Measurements from ENCODE around the gene ATF2. TPM values are rescaled to one million over a fixed set of nuclear protein-coding genes. Genes with fewer than 3 reads are reported as not detected.

Gene ATF2
- total RNA-seq, 1 donor from 2014 or later: 59.9 TPM

- intact Hi-C loops (cut with micrococcal nuclease): no loop called here
- no peak overlapping the region for H3K27ac Mint-ChIP-seq
- peaks cover 33% of the 10 kb centered on the region for H3K36me3 Mint-ChIP-seq (ENCODE audit: low read depth)
- CTCF ChIA-PET: interaction anchor here (0.8 kb wide), 1 partner anchor 51 kb away, joined by 3 read pairs; no protein-coding TSS in a partner anchor
- POLR2A ChIA-PET: no interaction called here
- H3K27me3 Mint-ChIP-seq: no peaks in the 10 kb centered on the region
- H3K9me3 Mint-ChIP-seq: no peaks in the 10 kb centered on the region
- no peak for TF ChIP-seq CTCF (IDR thresholded peaks at IDR 0.05)
- no peak for DNase-seq
- no peak for ATAC-seq (ENCODE audit: low read depth)
- peaks cover 36% of the 10 kb centered on the region for H3K4me1 Mint-ChIP-seq
- no peak overlapping the region for H3K4me3 Mint-ChIP-seq
These were observed 15.8 kb downstream of the ATF2 start for GRCh38 chr2:175152242-175152641.

- Mint-ChIP-seq H3K36me3 (ENCODE audit: low read depth) (peaks cover 32% of the 10 kb centered on the region), H3K4me3 (no peak overlapping the region), H3K27me3 (no peaks in the 10 kb centered on the region), H3K9me3 (no peaks in the 10 kb centered on the region), H3K27ac (no peak overlapping the region), H3K4me1 (peaks cover 33% of the 10 kb centered on the region)
- intact Hi-C loops (cut with micrococcal nuclease): no loop called here
- DNase-seq (no peak), ATAC-seq (ENCODE audit: low read depth) (no peak)
- no peak for TF ChIP-seq CTCF (IDR thresholded peaks at IDR 0.05)
- POLR2A ChIA-PET: no interaction called here
- CTCF ChIA-PET: interaction anchor here (0.8 kb wide), 1 partner anchor 51 kb away, joined by 3 read pairs; no protein-coding TSS in a partner anchor
These were observed 16.2 kb downstream of the ATF2 start for GRCh38 chr2:175151791-175152190.

- Mint-ChIP-seq H3K27ac (no peak overlapping the region), H3K4me1 (peaks cover 16% of the 10 kb centered on the region), H3K36me3 (ENCODE audit: low read depth) (peaks cover 53% of the 10 kb centered on the region), H3K27me3 (no peaks in the 10 kb centered on the region), H3K4me3 (no peak overlapping the region), H3K9me3 (no peaks in the 10 kb centered on the region)
- ChIA-PET POLR2A (no interaction called here), CTCF (no interaction called here)
- intact Hi-C loops (cut with micrococcal nuclease): no loop called here
- ATAC-seq (ENCODE audit: low read depth): no peak
- no peak for TF ChIP-seq CTCF (IDR thresholded peaks at IDR 0.05)
- no peak for DNase-seq
These were observed 20.8 kb downstream of the ATF2 start for GRCh38 chr2:175147186-175147585.

- ATAC-seq (ENCODE audit: low read depth) (no peak), DNase-seq (no peak)
- intact Hi-C loops (cut with micrococcal nuclease): no loop called here
- Mint-ChIP-seq H3K9me3 (no peaks in the 10 kb centered on the region), H3K27me3 (no peaks in the 10 kb centered on the region), H3K4me3 (no peak overlapping the region), H3K4me1 (peaks cover 12% of the 10 kb centered on the region), H3K36me3 (ENCODE audit: low read depth) (peaks cover 56% of the 10 kb centered on the region), H3K27ac (no peak overlapping the region)
- ChIA-PET POLR2A (no interaction called here), CTCF (no interaction called here)
- no peak for TF ChIP-seq CTCF (IDR thresholded peaks at IDR 0.05)
These were observed 24.3 kb downstream of the ATF2 start for GRCh38 chr2:175143678-175144077.

- POLR2A ChIA-PET: no interaction called here
- H3K27ac Mint-ChIP-seq: no peak overlapping the region
These were observed 24.8 kb downstream of the ATF2 start for GRCh38 chr2:175143191-175143590.

More at GRCh38 chr2:175143191-175143590, 24.8 kb downstream of the ATF2 start:
- intact Hi-C loops (cut with micrococcal nuclease): no loop called here
- CTCF ChIA-PET: no interaction called here
- H3K36me3 Mint-ChIP-seq (ENCODE audit: low read depth): peaks cover 56% of the 10 kb centered on the region
- no peak overlapping the region for H3K4me3 Mint-ChIP-seq
- ATAC-seq (ENCODE audit: low read depth): no peak
- no peak for DNase-seq
- no peaks in the 10 kb centered on the region for H3K27me3 Mint-ChIP-seq
- H3K9me3 Mint-ChIP-seq: no peaks in the 10 kb centered on the region
- no peak for TF ChIP-seq CTCF (IDR thresholded peaks at IDR 0.05)
- H3K4me1 Mint-ChIP-seq: peaks cover 10% of the 10 kb centered on the region
